ENCODE results near the gene MAP6D1. TPM values are rescaled to one million over a fixed set of nuclear protein-coding genes. Genes with fewer than 3 reads are reported as not detected.
A peak's percentile ranks its signal among the peaks of the same experiment; 100 is the strongest.

MAP6D1 gene
- polyA plus RNA-seq, 1 donor from 2014 or later: not detected

GRCh38 chr3:183766745-183767606 lies 58.4 kb downstream of the MAP6D1 start:
- H3K9me3 Mint-ChIP-seq: no peaks in the 10 kb centered on the region
- H3K27ac Mint-ChIP-seq: peak overlapping the region in 1 of 3 donors; percentile 47
- no peaks in the 10 kb centered on the region for H3K36me3 Mint-ChIP-seq
- H3K27me3 Mint-ChIP-seq: no peaks in the 10 kb centered on the region
- H3K4me3 Mint-ChIP-seq: no peak overlapping the region
- H3K4me1 Mint-ChIP-seq: peaks cover 4 to 13% (median 13%) of the 10 kb centered on the region in 3 donors

- Mint-ChIP-seq H3K4me1 (peaks cover 4 to 13% (median 13%) of the 10 kb centered on the region in 3 donors), H3K9me3 (no peaks in the 10 kb centered on the region), H3K27ac (peak overlapping the region in 1 of 3 donors; percentile 39), H3K4me3 (no peak overlapping the region), H3K36me3 (no peaks in the 10 kb centered on the region), H3K27me3 (no peaks in the 10 kb centered on the region)
Measured at GRCh38 chr3:183766107-183766506, 59.3 kb downstream of the MAP6D1 start.

Other genes starting within 250 kb of the MAP6D1 start
- gene KLHL24, start 190.0 kb downstream of the MAP6D1 start, polyA plus RNA-seq: 41.3 TPM
- gene YEATS2, start 127.8 kb downstream of the MAP6D1 start, polyA plus RNA-seq: 7.2 TPM
- gene PARL, start 59.3 kb upstream of the MAP6D1 start, polyA plus RNA-seq: 95.3 TPM
- gene ABCC5, start 192.3 kb upstream of the MAP6D1 start, polyA plus RNA-seq: 5.6 TPM
- gene HTR3D, start 206.2 kb upstream of the MAP6D1 start, polyA plus RNA-seq: not detected
- gene HTR3C, start 227.5 kb upstream of the MAP6D1 start, polyA plus RNA-seq: not detected